Measurements from ENCODE around the gene FUT8.

- TF ChIP-seq POLR2AphosphoS5 (IDR thresholded peaks at IDR 0.05): no peak
- TF ChIP-seq EP300 (IDR thresholded peaks at IDR 0.05): no peak
These were observed 368.0 kb downstream of the FUT8 start for GRCh38 chr14:65780566-65780965.

All from suprapubic skin (tissue), 4 donors.